Activated naive CD4-positive, alpha-beta T cell treated with anti-CD3 and anti-CD28 coated beads for 36 hours (primary cell): ENCODE results near the gene CEP290. TPM values are rescaled to one million over a fixed set of nuclear protein-coding genes. Genes with fewer than 3 reads are reported as not detected.

Experiments
- CTCF ChIA-PET: fragments of 350-600 bp; sonication (Branson Sonifier 250); formaldehyde crosslinking; loops from one replicate; lab custom pipeline; 2021; ENCODE audit warnings: antibody characterized with exemption; lab: Charles Lee
- DNase-seq: peaks from one replicate; pipeline ENCODE4 v3.0.0-alpha.2; 2020
- H3K27ac Mint-ChIP-seq: one replicate; pipeline ENCODE4 v1.8.0; 2021; ENCODE audit warnings: mild to moderate bottlenecking, mixed read lengths
- H3K27me3 Mint-ChIP-seq: one replicate; pipeline ENCODE4 v1.8.0; 2021; ENCODE audit warnings: low read depth, mixed read lengths
- H3K36me3 Mint-ChIP-seq: one replicate; pipeline ENCODE4 v1.8.0; 2021; ENCODE audit warnings: low read depth, mixed read lengths
- H3K4me1 Mint-ChIP-seq: one replicate; pipeline ENCODE4 v1.8.0; 2021; ENCODE audit warnings: low read depth, mixed read lengths
- H3K4me3 Mint-ChIP-seq: one replicate; pipeline ENCODE4 v1.8.0; 2021; ENCODE audit warnings: mild to moderate bottlenecking, moderate library complexity, mixed read lengths
- H3K9me3 Mint-ChIP-seq: one replicate; pipeline ENCODE4 v1.8.0; 2021; ENCODE audit warnings: mixed read lengths
- intact Hi-C: fragments of 100-400 bp; cut with micrococcal nuclease; formaldehyde crosslinking; loops from one replicate; pipeline ENCODE4 v1.15.1; 2023
- total RNA-seq, 2 experiments: library from RNA; stranded (reverse); gene quantifications; one replicate each; pipeline ENCODE4 v1.2.3, GENCODE V29; 2021

The CEP290 gene
- total RNA-seq, 2 experiments from 2014 or later: 12.7 to 13.6 TPM

DNA sequence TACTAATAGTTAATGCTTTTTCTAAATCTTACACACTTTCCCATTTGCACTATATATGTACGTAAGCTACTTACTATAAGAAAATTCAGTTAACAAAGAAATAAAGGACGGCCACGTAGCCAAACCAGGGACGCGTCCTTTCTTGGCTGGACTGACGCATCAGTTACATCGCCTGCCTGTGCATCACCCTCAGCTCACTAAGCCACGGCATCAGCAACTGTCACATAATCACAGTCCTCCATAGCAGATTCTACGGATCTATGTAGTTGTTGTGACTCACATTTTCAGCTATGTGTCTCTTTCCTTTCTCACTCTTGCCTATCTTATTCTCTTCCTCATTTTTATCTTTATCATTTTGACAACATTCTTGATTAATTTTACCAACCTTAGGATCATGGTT, 74.6 kb downstream of the CEP290 start:
- Mint-ChIP-seq H3K4me3 (no peak overlapping the region), H3K9me3 (no peaks in the 10 kb centered on the region), H3K27ac (no peak overlapping the region), H3K4me1 (peaks cover 3% of the 10 kb centered on the region), H3K36me3 (peaks cover 30% of the 10 kb centered on the region), H3K27me3 (no peaks in the 10 kb centered on the region)
- intact Hi-C loops: no loop called here
- CTCF ChIA-PET: no interaction called here
- DNase-seq: no peak

DNA sequence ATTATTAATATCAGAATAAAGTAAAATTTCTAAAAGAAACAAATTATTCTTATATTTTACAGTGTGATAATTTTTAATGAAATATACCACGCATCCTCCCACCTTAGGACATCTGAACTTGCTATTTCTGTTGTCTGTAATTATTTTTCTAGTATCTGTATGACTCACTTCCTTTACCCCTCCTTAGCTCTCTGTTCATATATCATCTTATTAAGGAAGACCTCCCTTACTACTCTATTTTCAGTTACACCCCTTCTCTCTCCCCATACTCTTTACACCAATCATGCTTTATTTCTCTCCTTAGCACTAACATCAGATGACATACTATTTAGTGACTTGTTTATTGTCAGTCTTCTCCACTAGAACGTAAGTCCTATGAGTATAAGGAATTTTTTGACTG, 78.5 kb downstream of the CEP290 start:
- H3K9me3 Mint-ChIP-seq: no peaks in the 10 kb centered on the region
- H3K27me3 Mint-ChIP-seq: no peaks in the 10 kb centered on the region
- H3K36me3 Mint-ChIP-seq: peaks cover 18% of the 10 kb centered on the region
- DNase-seq: no peak
- CTCF ChIA-PET: interaction anchor here (0.6 kb wide), 2 partner anchors 11 to 456 kb away, joined by 3 to 4 read pairs; no protein-coding TSS in a partner anchor
- H3K4me3 Mint-ChIP-seq: no peak overlapping the region
- intact Hi-C loops: no loop called here
- H3K27ac Mint-ChIP-seq: no peak overlapping the region
- H3K4me1 Mint-ChIP-seq: peaks cover 3% of the 10 kb centered on the region

DNA sequence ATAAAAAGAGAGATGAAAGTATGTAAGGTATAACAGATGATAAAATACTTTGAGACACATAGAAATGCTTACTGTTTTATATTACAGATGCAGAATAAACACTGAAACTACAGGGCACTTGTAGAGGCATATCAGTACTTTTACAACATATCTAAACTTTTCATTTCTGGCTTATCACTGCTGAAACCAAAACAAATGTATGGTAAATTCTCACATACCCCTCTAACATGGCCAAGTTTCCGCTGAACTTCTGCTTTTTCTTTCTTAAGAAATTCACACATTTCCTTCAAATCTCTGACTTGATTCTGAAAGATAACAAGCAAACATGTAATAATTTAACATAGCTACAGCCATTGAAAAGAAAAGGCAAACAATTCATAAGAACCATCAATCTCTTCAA, 79.4 kb downstream of the CEP290 start:
- H3K27ac Mint-ChIP-seq: no peak overlapping the region
- no peaks in the 10 kb centered on the region for H3K27me3 Mint-ChIP-seq
- no peak overlapping the region for H3K4me3 Mint-ChIP-seq
- no peaks in the 10 kb centered on the region for H3K9me3 Mint-ChIP-seq
- H3K36me3 Mint-ChIP-seq: peaks cover 23% of the 10 kb centered on the region
- no peak for DNase-seq
- peaks cover 3% of the 10 kb centered on the region for H3K4me1 Mint-ChIP-seq
- CTCF ChIA-PET: no interaction called here
- intact Hi-C loops: no loop called here

DNA sequence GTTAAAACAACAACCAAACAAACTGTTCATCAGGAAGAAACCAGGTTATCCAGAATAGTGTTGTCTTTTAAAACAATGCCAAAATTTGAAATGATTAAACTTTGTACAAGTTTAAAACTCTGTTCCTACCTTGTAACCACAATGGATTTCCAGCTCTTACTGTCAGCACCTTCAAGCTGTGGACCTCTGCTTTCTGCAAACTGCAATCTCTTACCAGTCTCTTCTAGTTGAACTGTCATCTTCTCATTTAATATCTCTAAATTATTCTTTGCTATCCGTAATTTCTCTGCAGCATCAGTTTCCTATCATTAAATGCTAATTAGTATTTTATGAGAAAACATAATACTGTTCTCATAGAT, 83.2 kb downstream of the CEP290 start:
- CTCF ChIA-PET: interaction anchor here (0.8 kb wide), 1 partner anchor 70 kb away, joined by 3 read pairs; no protein-coding TSS in a partner anchor
- peaks cover 3% of the 10 kb centered on the region for H3K4me1 Mint-ChIP-seq
- no peak overlapping the region for H3K4me3 Mint-ChIP-seq
- no peaks in the 10 kb centered on the region for H3K27me3 Mint-ChIP-seq
- H3K27ac Mint-ChIP-seq: no peak overlapping the region
- intact Hi-C loops: no loop called here
- no peak for DNase-seq
- no peaks in the 10 kb centered on the region for H3K9me3 Mint-ChIP-seq
- peaks cover 28% of the 10 kb centered on the region for H3K36me3 Mint-ChIP-seq

DNA sequence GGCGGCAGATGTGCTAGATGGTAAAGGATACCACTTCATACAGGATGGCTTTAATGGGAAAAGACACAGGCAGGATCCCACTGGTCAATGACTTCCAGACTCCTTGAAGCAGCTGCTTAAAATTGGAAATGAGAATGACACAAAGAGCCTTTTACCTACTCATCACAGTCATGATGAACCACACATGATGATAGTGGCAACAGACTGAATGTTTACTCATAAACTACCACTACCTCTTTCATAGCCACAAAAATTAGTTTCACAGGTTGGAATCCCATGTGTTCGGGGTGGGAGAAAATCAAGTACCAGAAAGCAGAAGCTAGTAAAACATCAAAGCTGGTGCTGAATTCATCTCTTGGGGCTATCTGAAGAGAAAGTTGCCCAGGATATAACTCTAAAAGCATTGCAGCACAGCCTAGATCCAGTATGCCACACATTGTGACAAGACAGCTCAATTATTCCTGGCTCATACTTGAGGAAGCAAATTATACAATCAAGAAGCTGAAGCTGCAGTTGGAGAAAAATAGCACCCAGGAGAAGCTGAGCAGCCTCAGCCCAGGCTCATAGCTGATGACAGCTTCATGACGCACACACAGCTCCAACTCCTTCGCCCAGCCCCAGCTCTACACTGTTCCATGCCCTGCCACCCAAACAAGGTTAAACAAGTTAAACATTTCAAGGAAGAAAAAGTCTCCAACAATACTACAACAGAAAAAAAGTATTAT, 83.7 kb downstream of the CEP290 start:
- Mint-ChIP-seq H3K27me3 (no peaks in the 10 kb centered on the region), H3K36me3 (peaks cover 24% of the 10 kb centered on the region), H3K4me1 (no peaks in the 10 kb centered on the region), H3K4me3 (no peak overlapping the region), H3K27ac (no peak overlapping the region), H3K9me3 (no peaks in the 10 kb centered on the region)
- no peak for DNase-seq
- intact Hi-C loops: no loop called here
- CTCF ChIA-PET: interaction anchor here (0.8 kb wide), 1 partner anchor 70 kb away, joined by 3 read pairs; no protein-coding TSS in a partner anchor

DNA sequence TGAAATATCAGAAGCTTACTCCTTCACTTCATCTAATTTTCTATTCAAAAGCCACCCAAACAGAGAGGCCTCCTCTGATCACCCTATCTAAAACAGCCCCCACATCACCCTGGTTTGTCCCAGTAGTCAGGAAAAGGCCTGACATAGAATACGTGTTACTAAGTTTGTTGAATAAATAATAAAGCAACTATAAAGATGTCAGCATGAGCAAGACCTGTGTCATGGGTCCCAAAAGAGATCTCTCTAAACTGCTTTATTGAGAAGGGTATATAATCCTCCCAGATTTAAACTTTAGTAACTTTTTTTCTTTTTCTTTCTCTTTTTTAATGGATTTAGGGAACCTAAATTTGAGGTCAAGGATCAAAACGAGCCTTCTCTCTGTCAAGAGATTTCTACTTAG, 85.3 kb downstream of the CEP290 start:
- no peaks in the 10 kb centered on the region for H3K4me1 Mint-ChIP-seq
- CTCF ChIA-PET: no interaction called here
- peaks cover 17% of the 10 kb centered on the region for H3K36me3 Mint-ChIP-seq
- H3K4me3 Mint-ChIP-seq: no peak overlapping the region
- H3K27me3 Mint-ChIP-seq: no peaks in the 10 kb centered on the region
- intact Hi-C loops: no loop called here
- H3K27ac Mint-ChIP-seq: no peak overlapping the region
- no peaks in the 10 kb centered on the region for H3K9me3 Mint-ChIP-seq
- no peak for DNase-seq

DNA sequence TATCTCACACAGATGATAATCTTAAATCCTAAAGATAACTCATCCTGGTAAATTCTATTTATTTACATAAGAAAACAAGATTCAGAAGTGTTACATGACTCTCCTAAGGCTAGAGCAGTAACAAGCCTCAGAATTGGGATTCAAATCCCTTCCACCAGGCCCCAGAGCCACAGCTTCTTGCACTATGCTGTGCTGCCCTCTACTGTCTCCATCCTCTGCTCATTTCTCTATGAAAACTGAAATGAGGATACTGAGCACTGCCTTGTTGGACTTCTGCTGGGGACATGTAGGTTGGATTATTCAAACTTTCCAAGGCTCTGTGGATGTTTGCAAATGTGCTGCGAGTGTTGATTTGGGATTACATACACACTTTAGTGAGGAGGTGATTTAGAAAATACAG, 89.2 kb downstream of the CEP290 start:
- intact Hi-C loops: loop anchor here (1.0 to 5.0 kb wide), 4 partner anchors 57 to 204 kb away; no protein-coding TSS in a partner anchor
- H3K27me3 Mint-ChIP-seq: no peaks in the 10 kb centered on the region
- no peak overlapping the region for H3K4me3 Mint-ChIP-seq
- H3K27ac Mint-ChIP-seq: no peak overlapping the region
- peaks cover 14% of the 10 kb centered on the region for H3K36me3 Mint-ChIP-seq
- no peaks in the 10 kb centered on the region for H3K9me3 Mint-ChIP-seq
- H3K4me1 Mint-ChIP-seq: no peaks in the 10 kb centered on the region
- CTCF ChIA-PET: no interaction called here
- peak; percentile 62 for DNase-seq

DNA sequence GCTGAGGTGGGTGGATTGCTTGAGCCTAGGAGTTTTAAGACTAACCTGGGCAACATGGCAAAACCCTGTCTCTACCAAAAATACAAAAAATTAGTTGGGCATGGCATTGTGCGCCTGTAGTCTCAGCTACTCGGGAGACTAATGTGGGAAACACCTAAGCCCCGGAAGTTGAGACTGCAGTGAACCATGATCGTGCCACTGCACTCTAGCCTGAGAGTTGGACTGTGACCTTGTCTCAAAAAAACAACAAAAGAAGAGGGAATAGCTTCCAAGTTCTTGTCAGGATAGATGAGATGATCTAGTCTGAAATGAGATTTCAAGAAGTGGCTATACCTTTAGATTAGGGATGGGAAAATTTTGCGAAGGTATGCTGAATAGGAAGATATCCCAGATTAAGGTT, 97.9 kb downstream of the CEP290 start:
- H3K9me3 Mint-ChIP-seq: no peaks in the 10 kb centered on the region
- intact Hi-C loops: loop anchor here (1.0 kb wide), 1 partner anchor 8 kb away; no protein-coding TSS in a partner anchor
- H3K4me1 Mint-ChIP-seq: peaks cover 17% of the 10 kb centered on the region
- H3K36me3 Mint-ChIP-seq: peaks cover 39% of the 10 kb centered on the region
- CTCF ChIA-PET: no interaction called here
- no peak overlapping the region for H3K4me3 Mint-ChIP-seq
- no peak for DNase-seq
- H3K27ac Mint-ChIP-seq: no peak overlapping the region
- no peaks in the 10 kb centered on the region for H3K27me3 Mint-ChIP-seq

DNA sequence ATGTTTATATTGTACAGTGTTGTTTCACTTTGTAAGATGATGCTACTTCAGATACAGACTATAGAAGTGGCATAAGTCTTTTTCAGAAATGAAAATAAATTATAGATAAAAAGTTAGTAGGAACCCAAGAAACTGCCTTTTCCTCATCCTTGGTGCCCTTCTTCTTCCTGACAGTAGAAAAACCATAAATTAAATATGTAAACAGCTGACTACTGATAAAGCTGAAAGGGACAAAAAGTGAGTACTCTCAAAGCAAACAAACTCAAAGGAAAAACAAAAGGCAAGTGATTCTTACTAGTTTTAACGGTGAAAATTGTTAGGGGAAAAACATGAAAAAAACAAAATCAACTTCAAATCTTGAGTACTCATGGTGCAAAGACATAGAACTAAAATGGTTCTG, 104.1 kb downstream of the CEP290 start:
- H3K27me3 Mint-ChIP-seq: no peaks in the 10 kb centered on the region
- H3K36me3 Mint-ChIP-seq: peaks cover 18% of the 10 kb centered on the region
- no peak overlapping the region for H3K4me3 Mint-ChIP-seq
- H3K9me3 Mint-ChIP-seq: no peaks in the 10 kb centered on the region
- intact Hi-C loops: loop anchor here (5.0 to 10.0 kb wide), 3 partner anchors 355 to 1457 kb away; partner anchors contain the start of gene DUSP6
- no peak for DNase-seq
- H3K4me1 Mint-ChIP-seq: peaks cover 59% of the 10 kb centered on the region
- CTCF ChIA-PET: interaction anchor here (1.0 kb wide), 1 partner anchor 16 kb away, joined by 5 read pairs; no protein-coding TSS in a partner anchor
- H3K27ac Mint-ChIP-seq: no peak overlapping the region

DNA sequence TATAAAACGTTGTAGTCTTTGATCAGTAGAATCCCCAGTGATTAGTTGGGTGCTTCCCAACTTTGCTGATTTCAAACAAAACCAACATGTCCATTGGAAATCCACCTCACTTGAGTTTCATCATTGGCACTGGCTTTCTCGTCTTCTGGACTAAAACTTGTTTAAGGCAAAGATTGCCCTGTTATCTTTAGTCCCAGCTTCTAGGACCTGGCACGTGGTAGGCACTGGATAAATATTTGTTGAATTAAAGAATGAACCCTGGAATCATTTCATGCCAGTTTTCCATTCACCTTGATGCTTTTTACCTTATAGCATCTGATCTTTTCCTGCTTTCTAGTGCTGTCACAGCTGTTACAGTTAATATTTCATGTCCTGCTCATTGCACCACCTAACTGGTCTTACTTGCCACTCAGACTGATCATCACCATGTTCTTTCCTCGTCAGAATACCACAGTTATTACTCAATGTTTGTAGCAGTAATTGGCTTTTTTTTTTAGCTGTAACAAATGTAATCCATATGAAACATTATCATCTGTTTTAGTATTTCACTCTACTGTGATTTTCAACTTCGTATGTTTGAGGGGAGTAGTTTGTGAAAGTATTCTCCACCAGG, 105.4 kb downstream of the CEP290 start:
- DNase-seq: no peak
- Mint-ChIP-seq H3K4me3 (peak overlapping the region; percentile 93), H3K36me3 (peaks cover 18% of the 10 kb centered on the region), H3K27ac (no peak overlapping the region), H3K27me3 (no peaks in the 10 kb centered on the region), H3K9me3 (no peaks in the 10 kb centered on the region), H3K4me1 (peaks cover 54% of the 10 kb centered on the region)
- CTCF ChIA-PET: no interaction called here
- intact Hi-C loops: loop anchor here (1.0 to 10.0 kb wide), 4 partner anchors 8 to 1458 kb away; partner anchors contain the start of gene DUSP6

DNA sequence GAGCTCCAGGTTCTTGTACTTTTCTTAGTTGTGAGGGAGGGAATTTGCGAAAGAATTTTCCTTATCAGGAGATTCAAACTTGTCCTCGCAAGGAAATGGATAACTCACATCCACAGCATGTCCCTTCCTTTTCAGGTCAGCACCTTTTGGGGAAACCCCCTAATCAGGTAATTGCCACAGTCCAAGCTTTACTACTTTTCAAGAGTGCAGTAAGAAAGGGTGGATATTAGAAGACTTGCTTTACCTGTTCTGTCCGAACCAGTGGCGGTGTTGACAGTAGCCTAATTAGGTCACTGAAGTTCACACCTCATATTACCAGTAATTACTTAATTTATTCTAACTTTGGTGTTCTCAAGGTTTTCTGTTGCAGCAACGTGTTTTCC, 106.0 kb downstream of the CEP290 start:
- Mint-ChIP-seq H3K4me1 (peaks cover 52% of the 10 kb centered on the region), H3K27me3 (no peaks in the 10 kb centered on the region), H3K36me3 (peaks cover 16% of the 10 kb centered on the region), H3K4me3 (peak overlapping the region; percentile 93), H3K27ac (peak overlapping the region; percentile 90), H3K9me3 (no peaks in the 10 kb centered on the region)
- DNase-seq: peak; percentile 4
- intact Hi-C loops: loop anchor here (1.0 to 10.0 kb wide), 9 partner anchors 8 to 1845 kb away; partner anchors contain the start of genes ATP2B1, CEP290, DUSP6 and TMTC3
- CTCF ChIA-PET: no interaction called here

DNA sequence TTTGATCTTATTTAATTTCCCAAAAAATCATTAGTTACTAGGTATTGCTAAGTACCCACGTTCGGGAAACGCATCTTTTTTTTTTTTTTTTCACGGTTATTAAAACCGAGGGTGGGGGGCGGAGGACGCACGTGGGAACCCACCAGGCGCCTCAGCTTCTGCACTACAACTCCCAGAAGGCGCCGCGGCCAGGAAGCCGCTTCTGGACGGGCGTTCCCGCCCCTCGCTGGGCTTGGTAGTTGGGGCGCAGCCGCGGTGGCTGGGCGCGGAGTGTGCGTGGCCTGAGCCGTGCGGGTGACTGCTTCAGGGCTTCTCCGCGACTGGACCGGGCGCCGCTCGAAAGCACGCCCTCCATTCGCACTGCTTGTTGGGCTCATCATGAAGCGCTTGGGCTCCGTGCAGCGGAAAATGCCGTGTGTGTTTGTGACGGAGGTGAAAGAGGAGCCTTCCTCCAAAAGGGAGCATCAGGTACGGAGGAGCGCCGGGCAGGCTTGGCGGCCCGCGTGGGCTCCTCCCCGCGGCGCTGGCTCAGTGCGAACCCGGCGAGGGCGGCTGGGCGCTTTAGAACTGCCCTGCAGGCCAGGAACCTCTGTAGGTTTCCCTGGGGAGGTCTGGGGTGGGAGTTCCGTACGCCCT, 106.5 kb downstream of the CEP290 start:
- peak overlapping the region; percentile 90 for H3K27ac Mint-ChIP-seq
- peaks cover 13% of the 10 kb centered on the region for H3K36me3 Mint-ChIP-seq
- peak overlapping the region; percentile 93 for H3K4me3 Mint-ChIP-seq
- no peaks in the 10 kb centered on the region for H3K9me3 Mint-ChIP-seq
- H3K4me1 Mint-ChIP-seq: peaks cover 52% of the 10 kb centered on the region
- peak; percentile 89 for DNase-seq
- no peaks in the 10 kb centered on the region for H3K27me3 Mint-ChIP-seq
- intact Hi-C loops: loop anchor here (1.0 to 10.0 kb wide), 8 partner anchors 107 to 1845 kb away; partner anchors contain the start of genes ATP2B1, CEP290, DUSP6 and TMTC3
- CTCF ChIA-PET: no interaction called here
